Activated CD4-positive, alpha-beta memory T cell treated with anti-CD3 and anti-CD28 coated beads for 36 hours (primary cell): ENCODE data around the gene MOGAT3. TPM values are rescaled to one million over a fixed set of nuclear protein-coding genes. Genes with fewer than 3 reads are reported as not detected.

ENCODE experiments used
- CTCF ChIA-PET: fragments of 350-600 bp; sonication (Branson Sonifier 250); formaldehyde crosslinking; loops from one replicate; lab custom pipeline; 2021; ENCODE audit warnings: antibody characterized with exemption, inconsistent platforms; lab: Charles Lee
- POLR2A ChIA-PET: fragments of 350-600 bp; sonication (Branson Sonifier 250); formaldehyde crosslinking; loops from one replicate; lab custom pipeline; 2021; ENCODE audit warnings: antibody characterized with exemption; lab: Charles Lee
- DNase-seq: peaks from one replicate; pipeline ENCODE4 v3.0.0-alpha.2; 2020
- H3K27ac Mint-ChIP-seq: one replicate; pipeline ENCODE4 v1.8.0; 2021; ENCODE audit warnings: mixed read lengths
- H3K27me3 Mint-ChIP-seq: one replicate; pipeline ENCODE4 v1.8.0; 2021; ENCODE audit warnings: mixed read lengths
- H3K36me3 Mint-ChIP-seq: one replicate; pipeline ENCODE4 v1.8.0; 2021; ENCODE audit warnings: mixed read lengths
- H3K4me1 Mint-ChIP-seq: one replicate; pipeline ENCODE4 v1.8.0; 2021; ENCODE audit warnings: low read depth, mixed read lengths
- H3K4me3 Mint-ChIP-seq: one replicate; pipeline ENCODE4 v1.8.0; 2021; ENCODE audit warnings: mild to moderate bottlenecking, mixed read lengths
- H3K9me3 Mint-ChIP-seq: one replicate; pipeline ENCODE4 v1.8.0; 2021; ENCODE audit warnings: mixed read lengths
- intact Hi-C: fragments of 100-400 bp; cut with micrococcal nuclease; formaldehyde crosslinking; loops from one replicate; pipeline ENCODE4 v1.15.1; 2023
- total RNA-seq, 2 experiments: library from RNA; stranded (reverse); gene quantifications; one replicate each; pipeline ENCODE4 v1.2.3, GENCODE V29; 2021

Gene MOGAT3
- total RNA-seq, 2 experiments from 2014 or later = not detected

- DNase-seq = no peak
- CTCF ChIA-PET = interaction anchor here (1.8 to 2.7 kb wide), 3 partner anchors 20 to 53 kb away, joined by 6 to 20 read pairs (median 9); partner anchors contain the start of genes PLOD3 and ZNHIT1
- POLR2A ChIA-PET = interaction anchor here (2.0 kb wide), 1 partner anchor 53 kb away, joined by 6 read pairs; the partner anchor contains the start of genes PLOD3 and ZNHIT1
- Mint-ChIP-seq H3K9me3 (no peaks in the 10 kb centered on the region), H3K4me3 (no peak overlapping the region), H3K27me3 (peaks cover 53% of the 10 kb centered on the region), H3K36me3 (peaks cover 19% of the 10 kb centered on the region), H3K27ac (no peak overlapping the region), H3K4me1 (peaks cover 45% of the 10 kb centered on the region)
- intact Hi-C loops = loop anchor here (2.0 kb wide), 1 partner anchor 81 kb away; the partner anchor contains the start of gene FIS1
Observed at GRCh38 chr7:101164071-101164840, 36.6 kb downstream of the MOGAT3 start.

DNA sequence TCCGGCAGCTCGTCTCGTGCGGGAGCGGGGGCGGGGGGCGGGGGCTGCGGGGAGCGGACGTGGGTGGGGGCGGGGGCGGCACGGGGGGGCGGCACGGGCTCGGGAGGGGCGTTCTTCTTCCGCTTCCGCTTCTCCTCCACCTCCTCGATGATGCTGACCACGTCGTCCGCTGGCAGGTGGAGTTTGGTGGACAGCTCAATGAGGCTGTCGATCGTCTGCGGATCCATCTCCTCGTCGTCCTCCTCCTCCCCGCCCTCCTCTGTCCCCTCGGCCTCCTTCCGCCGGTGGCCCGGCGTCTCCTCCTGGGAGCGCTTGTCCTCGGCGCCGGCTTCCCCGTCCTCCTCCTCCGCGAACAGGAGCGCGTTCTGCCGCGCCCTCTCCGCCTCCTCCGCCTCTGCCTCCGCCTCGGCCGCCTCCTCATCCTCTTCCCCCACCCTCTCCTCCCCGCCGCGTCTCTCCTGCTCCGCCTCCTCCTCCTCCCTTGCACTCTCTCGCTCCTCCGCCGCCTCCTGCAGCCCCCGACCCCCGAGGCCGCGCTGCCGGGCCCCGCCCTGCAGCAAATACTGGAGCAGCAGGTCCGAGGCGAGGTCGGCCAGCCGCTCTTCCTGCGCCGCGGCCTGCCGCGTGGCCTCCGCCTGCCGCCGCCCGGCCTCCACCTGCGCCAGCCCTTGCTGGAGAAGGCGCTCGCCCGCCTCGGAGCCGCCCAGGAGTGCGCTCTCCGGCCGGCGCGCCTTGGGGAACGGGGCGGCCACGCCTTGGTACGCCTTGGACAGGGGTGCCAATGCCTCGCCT lies 37.4 kb downstream of the MOGAT3 start:
- Mint-ChIP-seq H3K9me3 (no peaks in the 10 kb centered on the region), H3K4me3 (peak overlapping the region; percentile 46), H3K27ac (no peak overlapping the region), H3K36me3 (peaks cover 21% of the 10 kb centered on the region), H3K27me3 (peaks cover 48% of the 10 kb centered on the region), H3K4me1 (peaks cover 40% of the 10 kb centered on the region)
- CTCF ChIA-PET = interaction anchor here (1.2 to 2.4 kb wide), 3 partner anchors 8 to 29 kb away, joined by 4 to 8 read pairs (median 5); no protein-coding TSS in a partner anchor
- intact Hi-C loops = loop anchor here (2.0 kb wide), 1 partner anchor 81 kb away; the partner anchor contains the start of gene FIS1
- POLR2A ChIA-PET = no interaction called here
- no peak for DNase-seq

DNA sequence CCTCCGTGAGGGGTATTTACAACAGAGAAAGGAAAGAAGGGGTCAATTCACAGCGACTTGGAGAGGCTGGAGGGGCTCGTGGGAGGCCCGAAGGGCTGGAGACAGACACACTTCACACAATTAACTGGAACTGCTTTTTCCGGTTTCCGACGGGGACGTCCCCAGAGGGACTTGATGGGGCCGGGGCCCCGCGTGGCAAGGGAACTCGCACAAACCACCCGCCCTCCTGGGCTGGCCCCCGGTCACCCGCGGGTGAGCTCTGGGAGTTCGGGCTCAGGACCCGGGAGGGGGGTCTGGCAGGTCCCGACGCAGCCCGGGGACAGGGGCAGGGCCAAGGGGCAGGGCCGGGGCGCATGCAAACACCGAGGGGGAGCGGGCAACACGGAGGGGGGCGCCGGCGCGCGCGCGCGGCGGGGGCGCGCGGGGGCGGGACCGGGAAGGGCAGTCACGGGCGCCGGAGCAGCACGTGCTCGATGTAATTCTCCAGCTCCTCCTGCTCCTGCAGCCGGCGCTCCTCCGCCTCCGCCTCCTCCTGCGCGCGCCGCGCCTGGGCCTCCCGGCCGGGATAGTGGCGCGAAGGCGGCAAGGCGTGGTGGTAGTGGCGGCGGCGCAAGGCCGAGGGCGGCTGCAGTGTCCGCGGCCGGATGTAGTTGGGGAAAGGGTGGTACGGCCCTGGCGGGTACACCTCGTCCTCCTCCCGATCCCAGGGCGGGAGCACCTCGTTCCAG lies 38.1 kb downstream of the MOGAT3 start:
- ChIA-PET POLR2A (no interaction called here), CTCF (interaction anchor here (1.2 to 2.4 kb wide), 3 partner anchors 9 to 30 kb away, joined by 4 to 8 read pairs (median 5); no protein-coding TSS in a partner anchor)
- Mint-ChIP-seq H3K4me3 (peak overlapping the region; percentile 41), H3K27me3 (peaks cover 40% of the 10 kb centered on the region), H3K36me3 (peaks cover 26% of the 10 kb centered on the region), H3K4me1 (peaks cover 35% of the 10 kb centered on the region), H3K27ac (no peak overlapping the region), H3K9me3 (no peaks in the 10 kb centered on the region)
- intact Hi-C loops = no loop called here
- DNase-seq = no peak

DNA sequence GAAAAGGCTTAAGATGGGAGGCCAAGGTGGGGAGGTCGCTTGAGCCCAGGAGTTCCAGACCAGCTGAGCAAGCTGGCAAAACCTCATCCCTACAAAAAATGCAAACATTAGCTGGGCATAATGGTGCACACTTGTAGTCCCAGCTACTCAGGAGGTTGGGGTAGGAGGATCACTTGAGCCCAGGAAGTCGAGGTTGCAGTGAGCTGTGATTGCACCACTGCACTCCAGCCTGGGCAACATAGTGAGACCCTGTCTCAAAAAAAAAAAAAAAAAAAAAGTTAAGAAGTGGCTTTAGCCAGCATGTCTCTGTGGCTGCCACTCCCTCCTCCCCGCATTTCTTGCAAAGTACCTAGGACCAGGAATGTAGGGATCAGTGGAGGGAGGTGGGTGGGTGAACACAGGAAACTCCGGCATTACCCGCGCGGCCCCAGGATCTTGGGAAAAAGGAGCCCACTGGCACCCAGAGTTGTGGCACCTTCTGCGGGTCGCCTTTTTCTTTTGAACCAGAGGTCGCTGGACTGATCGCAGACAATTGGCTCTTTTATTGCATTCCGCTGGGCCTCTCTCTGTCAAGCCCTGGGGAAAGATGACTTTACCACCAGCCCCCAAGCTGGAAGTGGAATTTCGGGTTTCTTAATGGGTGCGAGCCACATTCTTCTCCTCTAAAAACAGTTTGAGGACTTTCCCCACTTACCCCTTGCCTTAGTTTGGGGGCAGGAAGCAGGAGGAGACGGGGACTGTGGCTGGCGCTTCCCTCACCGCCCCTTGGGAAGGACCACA lies 39.0 kb downstream of the MOGAT3 start:
- no peak for DNase-seq
- Mint-ChIP-seq H3K27ac (no peak overlapping the region), H3K4me3 (peak overlapping the region; percentile 41), H3K9me3 (no peaks in the 10 kb centered on the region), H3K36me3 (peaks cover 27% of the 10 kb centered on the region), H3K4me1 (peaks cover 27% of the 10 kb centered on the region), H3K27me3 (peaks cover 32% of the 10 kb centered on the region)
- ChIA-PET POLR2A (no interaction called here), CTCF (interaction anchor here (0.6 to 2.4 kb wide), 3 partner anchors 18 to 128 kb away, joined by 3 to 8 read pairs (median 5); no protein-coding TSS in a partner anchor)
- intact Hi-C loops = no loop called here

DNA sequence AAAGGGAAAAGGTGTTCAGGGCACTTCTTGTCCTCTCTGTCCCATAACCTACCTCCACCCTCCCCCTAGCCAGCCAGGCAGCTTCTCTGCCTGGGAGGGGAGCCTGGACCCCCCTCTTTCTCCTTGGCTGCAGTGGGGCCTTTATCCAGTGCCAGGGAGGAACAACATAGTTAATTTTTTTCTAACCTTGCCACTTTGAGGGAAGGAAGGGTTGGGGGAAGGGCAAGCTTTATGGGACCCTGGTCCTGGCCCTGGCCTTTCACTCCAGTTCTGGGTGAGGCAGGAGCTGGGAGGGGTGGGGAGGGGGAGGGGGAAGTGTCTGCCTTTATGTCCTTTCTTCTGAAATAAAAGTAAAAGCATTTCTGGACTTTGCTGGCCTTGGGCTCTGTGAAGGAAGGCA lies 39.9 kb downstream of the MOGAT3 start:
- Mint-ChIP-seq H3K36me3 (peaks cover 32% of the 10 kb centered on the region), H3K9me3 (no peaks in the 10 kb centered on the region), H3K27ac (no peak overlapping the region), H3K4me1 (peaks cover 19% of the 10 kb centered on the region), H3K27me3 (peaks cover 26% of the 10 kb centered on the region), H3K4me3 (no peak overlapping the region)
- intact Hi-C loops = no loop called here
- ChIA-PET POLR2A (no interaction called here), CTCF (interaction anchor here (2.4 kb wide), 1 partner anchor 17 kb away, joined by 8 read pairs; no protein-coding TSS in a partner anchor)
- DNase-seq = no peak

- no peak overlapping the region for H3K27ac Mint-ChIP-seq
- CTCF ChIA-PET = no interaction called here
- intact Hi-C loops = no loop called here
Observed at GRCh38 chr7:101159696-101160674, 40.9 kb downstream of the MOGAT3 start.

GRCh38 chr7:101156866-101157589 lies 43.8 kb downstream of the MOGAT3 start:
- no peak for DNase-seq
- Mint-ChIP-seq H3K9me3 (no peaks in the 10 kb centered on the region), H3K4me1 (peaks cover 10% of the 10 kb centered on the region), H3K27me3 (peaks cover 5% of the 10 kb centered on the region), H3K36me3 (peaks cover 31% of the 10 kb centered on the region), H3K27ac (no peak overlapping the region), H3K4me3 (no peak overlapping the region)
- POLR2A ChIA-PET = no interaction called here
- intact Hi-C loops = no loop called here
- CTCF ChIA-PET = interaction anchor here (0.9 to 3.3 kb wide), 4 partner anchors 9 to 36 kb away, joined by 3 to 18 read pairs (median 5); partner anchors contain the start of gene VGF

More at GRCh38 chr7:101159696-101160674, 40.9 kb downstream of the MOGAT3 start:
- H3K4me1 Mint-ChIP-seq = peaks cover 17% of the 10 kb centered on the region
- H3K36me3 Mint-ChIP-seq = peaks cover 32% of the 10 kb centered on the region
- H3K9me3 Mint-ChIP-seq = no peaks in the 10 kb centered on the region
- H3K4me3 Mint-ChIP-seq = no peak overlapping the region
- POLR2A ChIA-PET = no interaction called here
- H3K27me3 Mint-ChIP-seq = peaks cover 18% of the 10 kb centered on the region
- no peak for DNase-seq

- CTCF ChIA-PET = interaction anchor here (0.7 to 3.3 kb wide), 3 partner anchors 9 to 36 kb away, joined by 4 to 18 read pairs (median 7); partner anchors contain the start of gene VGF
- POLR2A ChIA-PET = no interaction called here
- Mint-ChIP-seq H3K27me3 (peaks cover 2% of the 10 kb centered on the region), H3K9me3 (no peaks in the 10 kb centered on the region), H3K36me3 (peaks cover 27% of the 10 kb centered on the region), H3K27ac (no peak overlapping the region), H3K4me1 (peaks cover 10% of the 10 kb centered on the region), H3K4me3 (no peak overlapping the region)
- intact Hi-C loops = no loop called here
- DNase-seq = no peak
Observed at GRCh38 chr7:101156277-101156676, 44.6 kb downstream of the MOGAT3 start.

- ChIA-PET CTCF (interaction anchor here (1.0 to 1.1 kb wide), 2 partner anchors 11 to 37 kb away, joined by 3 to 9 read pairs; no protein-coding TSS in a partner anchor), POLR2A (no interaction called here)
- H3K9me3 Mint-ChIP-seq = no peaks in the 10 kb centered on the region
- H3K4me3 Mint-ChIP-seq = peak overlapping the region; percentile 79
- no peak for DNase-seq
- no peak overlapping the region for H3K27ac Mint-ChIP-seq
- H3K27me3 Mint-ChIP-seq = no peaks in the 10 kb centered on the region
- H3K4me1 Mint-ChIP-seq = peaks cover 10% of the 10 kb centered on the region
- H3K36me3 Mint-ChIP-seq = peaks cover 24% of the 10 kb centered on the region
- intact Hi-C loops = no loop called here
Observed at GRCh38 chr7:101155303-101155702, 45.5 kb downstream of the MOGAT3 start.
